Right renal pelvis (tissue), 4 donors: Measurements from ENCODE around the gene GPR152. TPM values are rescaled to one million over a fixed set of nuclear protein-coding genes. Genes with fewer than 3 reads are reported as not detected.
A peak's percentile ranks its signal among the peaks of the same experiment; 100 is the strongest.
"Not testable (repeated sequence)": the region's sequence is repeated elsewhere in the genome, so short reads cannot be mapped to it uniquely, and the experiment has no call there.

Source experiments
- DNase-seq, 4 donors: peaks; one replicate each; pipeline ENCODE4 v3.0.0-alpha.2; 2013; ENCODE audit warnings: low read depth in 4 of 4, low spot score in 3 of 4, missing footprints in 1 of 4
- polyA plus RNA-seq, 4 donors: library from polyadenylated mRNA; unstranded; fragments of 120-200 nt; gene quantifications; one replicate each; pipeline ENCODE4 v1.2.1, GENCODE V29; 2013; ENCODE audit not compliant: insufficient read length in 4 of 4

Gene GPR152
- polyA plus RNA-seq, 4 donors, result not detected

GRCh38 chr11:67489885-67490726 is 37.6 kb upstream of the GPR152 start:
- no peak for DNase-seq

DNA sequence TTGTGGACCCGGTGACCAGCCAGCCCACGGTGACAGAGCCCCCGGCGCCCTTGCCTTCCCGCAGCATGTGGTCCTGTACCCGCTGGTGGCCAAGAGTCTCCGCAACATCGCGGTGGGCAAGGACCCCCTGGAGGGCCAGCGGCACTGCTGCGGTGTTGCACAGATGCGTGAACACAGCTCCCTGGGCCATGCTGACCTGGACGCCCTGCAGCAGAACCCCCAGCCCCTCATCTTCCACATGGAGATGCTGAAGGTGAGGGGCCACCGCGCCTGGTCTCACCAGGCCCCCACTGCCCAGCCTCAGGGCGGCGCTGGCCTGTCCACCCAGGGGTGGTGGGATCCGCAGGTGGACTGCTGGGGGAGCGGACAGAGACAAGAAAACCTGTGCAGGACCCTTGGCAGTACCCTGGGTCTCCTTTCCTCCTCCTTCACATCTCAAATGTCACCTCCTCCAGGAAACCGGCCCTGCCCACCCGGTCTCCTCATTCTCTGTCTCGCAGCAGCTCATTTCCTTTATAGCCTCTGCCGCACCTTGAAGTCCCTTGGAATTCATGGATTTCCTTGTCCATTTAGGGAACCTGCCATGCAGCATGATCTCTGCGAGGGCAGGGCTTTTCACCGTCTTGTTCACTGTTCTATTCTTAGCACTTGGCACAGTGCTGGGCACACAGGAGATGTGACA is 36.8 kb upstream of the GPR152 start:
- DNase-seq, result no peak

DNA sequence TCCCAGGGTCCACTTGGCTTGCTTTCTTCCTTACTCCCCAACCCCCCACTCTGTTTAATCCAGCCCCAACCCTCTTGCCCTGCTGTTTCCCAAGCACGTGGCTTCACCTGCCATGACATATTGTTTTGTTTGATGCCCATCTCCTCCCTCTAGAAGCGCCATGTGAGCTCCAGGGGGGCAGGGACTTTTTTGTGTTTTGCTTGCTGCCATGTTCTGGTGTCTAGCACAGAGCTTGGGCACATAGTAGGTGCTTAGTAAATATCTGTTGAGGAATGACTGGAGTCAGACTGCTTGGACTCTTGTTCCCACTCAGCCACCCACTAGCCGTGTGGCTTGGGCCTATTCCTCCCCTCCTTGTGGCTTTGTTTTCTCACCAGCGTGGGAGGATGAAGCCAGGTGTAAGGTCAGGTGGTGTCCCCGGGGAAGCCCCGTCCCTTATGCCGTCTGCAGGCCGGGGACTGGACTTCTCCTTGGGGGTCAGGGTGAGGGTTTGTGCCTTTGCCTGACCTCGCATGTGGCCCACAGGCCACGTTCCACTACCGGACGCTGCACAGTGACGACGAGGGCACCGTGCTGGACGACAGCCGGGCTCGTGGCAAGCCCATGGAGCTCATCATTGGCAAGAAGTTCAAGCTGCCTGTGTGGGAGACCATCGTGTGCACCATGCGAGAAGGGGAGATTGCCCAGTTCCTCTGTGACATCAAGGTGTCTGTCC is 34.1 kb upstream of the GPR152 start:
- no peak for DNase-seq

GRCh38 chr11:67485873-67486361 is 33.4 kb upstream of the GPR152 start:
- DNase-seq, result not testable (repeated sequence)

DNA sequence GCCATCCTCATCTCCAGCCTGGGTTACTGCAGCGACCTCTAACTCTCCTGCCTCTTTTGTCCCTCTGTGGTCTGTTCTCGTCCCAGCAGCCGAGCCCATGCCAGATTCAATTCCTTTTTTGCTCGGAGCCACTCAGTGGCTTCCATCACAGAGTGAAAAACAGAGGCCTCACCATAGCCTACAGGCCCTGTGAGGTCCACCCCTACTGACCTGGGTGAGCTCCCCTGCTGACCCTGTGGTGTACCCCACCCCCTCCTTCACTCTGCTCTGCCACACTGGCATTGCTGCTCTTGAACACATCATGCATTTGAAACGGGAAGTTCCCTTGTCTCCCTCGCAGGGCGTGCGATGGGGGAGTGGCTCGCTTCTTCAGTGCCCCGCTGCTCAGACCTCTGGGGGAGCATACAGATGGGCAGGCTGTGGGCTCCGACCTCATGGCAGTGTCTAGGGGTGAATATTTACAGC is 32.4 kb upstream of the GPR152 start:
- DNase-seq, result no peak

DNA sequence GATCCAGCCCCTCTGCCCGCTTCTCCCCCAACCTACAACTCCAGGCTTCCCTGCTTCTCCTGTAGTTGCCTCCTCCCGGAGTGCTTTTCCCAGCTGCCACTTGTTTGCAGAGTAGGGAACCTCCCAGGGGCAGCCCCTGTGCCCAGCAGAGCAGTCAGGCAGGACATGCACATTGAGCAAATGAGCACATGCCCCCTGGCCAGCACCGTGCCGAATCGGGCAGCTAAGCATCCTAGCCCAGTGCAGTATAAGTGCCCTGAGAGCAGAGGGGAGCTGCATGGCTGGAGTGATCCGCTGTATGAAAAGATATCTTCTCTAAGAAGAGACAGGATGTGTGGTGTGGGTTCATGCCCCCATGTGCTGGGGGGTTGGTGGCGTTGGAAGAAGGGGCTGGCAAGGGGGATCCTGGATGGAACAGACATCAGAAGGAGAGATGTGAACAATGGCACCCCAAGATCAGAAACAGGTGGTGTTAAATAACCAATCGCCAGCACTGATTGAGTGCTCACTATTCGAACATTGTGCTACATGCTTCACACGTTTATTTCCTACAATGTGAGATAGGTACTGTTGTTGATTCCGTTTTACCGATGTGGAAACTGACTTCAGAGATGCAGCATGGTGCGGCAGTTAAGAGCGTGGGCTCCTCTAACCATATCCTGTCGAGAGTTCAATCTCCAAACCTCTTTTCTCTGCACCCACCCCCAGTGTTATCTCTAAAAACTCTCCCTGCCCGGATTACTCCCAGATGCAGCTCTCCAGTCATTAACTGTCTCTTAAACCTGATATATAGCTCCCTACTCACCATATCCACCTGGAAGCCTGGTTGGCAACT is 31.5 kb upstream of the GPR152 start:
- DNase-seq, result no peak

DNA sequence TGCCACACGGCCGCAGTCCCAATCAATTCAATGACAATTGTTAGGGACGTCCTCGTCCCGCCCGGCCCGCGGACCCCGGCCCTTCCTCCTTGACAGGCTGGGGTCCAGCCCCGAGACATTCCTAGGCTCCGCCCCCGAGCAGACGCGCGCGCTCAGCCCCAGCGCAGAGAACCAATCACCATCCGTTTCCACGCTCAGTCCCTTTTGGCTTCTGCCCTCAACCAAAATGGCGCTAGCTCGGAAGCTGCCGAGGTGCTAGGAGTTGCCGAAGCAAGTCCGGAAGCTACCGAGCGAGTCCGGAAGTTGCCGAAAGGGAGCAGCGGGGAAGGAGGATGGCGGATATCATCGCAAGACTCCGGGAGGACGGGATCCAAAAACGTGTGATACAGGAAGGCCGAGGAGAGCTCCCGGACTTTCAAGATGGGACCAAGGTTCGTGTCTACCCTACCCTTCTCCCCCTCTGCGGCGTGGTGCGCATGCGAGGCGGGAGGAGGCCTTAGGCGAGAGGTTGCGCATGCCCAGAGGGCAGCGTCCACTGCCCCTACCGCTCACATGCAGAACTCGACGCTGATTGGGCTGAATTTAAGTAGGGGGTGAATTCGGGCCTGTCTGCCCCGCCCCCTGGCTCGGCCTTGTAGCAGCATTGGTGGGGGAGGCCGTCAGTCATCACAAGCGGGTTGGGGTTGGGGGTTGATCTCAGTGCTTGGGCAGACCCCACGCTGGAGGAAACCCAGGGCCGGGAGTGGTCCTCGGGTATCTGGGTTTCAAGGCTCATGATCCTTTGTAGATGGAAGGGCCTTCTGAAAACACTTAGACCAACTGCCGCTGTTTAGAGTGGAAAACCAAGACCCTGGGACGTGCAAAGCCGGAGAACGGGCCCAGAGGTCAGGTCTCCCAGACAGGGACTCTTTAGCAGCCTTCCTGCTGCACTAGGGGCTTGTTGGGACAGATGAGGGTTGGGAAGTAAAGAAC is 30.6 kb upstream of the GPR152 start, which contains the start of gene AIP:
Gene AIP (plus strand): TSS at position 200 of the 972 bp plus-strand sequence. CDS start 133 bp downstream, at position 333.
- peak; percentile 95 to 96 (median 96) for DNase-seq

DNA sequence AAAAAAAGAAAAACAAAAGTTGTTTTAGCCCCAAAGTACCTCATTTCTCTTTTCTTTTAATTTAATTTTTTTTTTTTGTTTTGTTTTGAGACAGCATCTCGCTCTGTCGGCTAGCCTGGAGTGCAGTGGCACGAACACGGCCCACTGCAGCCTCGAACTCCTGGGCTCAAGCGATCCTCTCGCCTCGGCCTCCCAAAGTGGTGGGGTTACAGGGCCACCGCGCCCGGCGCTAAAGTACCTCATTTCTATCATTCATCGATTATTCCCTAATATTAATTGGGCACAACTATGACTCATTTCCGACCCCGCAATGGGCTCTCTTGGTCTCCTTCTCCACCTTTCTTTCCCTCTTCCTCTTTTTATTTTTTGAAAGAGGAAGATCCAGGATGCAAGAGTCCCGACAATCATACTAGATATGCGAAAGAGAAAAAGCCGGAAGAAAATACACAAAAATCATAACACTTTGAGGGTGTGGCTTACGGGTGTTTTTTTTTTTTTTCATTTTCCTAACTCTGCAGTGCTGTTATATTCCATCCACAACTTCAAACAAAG is 29.8 kb upstream of the GPR152 start:
- no peak for DNase-seq

DNA sequence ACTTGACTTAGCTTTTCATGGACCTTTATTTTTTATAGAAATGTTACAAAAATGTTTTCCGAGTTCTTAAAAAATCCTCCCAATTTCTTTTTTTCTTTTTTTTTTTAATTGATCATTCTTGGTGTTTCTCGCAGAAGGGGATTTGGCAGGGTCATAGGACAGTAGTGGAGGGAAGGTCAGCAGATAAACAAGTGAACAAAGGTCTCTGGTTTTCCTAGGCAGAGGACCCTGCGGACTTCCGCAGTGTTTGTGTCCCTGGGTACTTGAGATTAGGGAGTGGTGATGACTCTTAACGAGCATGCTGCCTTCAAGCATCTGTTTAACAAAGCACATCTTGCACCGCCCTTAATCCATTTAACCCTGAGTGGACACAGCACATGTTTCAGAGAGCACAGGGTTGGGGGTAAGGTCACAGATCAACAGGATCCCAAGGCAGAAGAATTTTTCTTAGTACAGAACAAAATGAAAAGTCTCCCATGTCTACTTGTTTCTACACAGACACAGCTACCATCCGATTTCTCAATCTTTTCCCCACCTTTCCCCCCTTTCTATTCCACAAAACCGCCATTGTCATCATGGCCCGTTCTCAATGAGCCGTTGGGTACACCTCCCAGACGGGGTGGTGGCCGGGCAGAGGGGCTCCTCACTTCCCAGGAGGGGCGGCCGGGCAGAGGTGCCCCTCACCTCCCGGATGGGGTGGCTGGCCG is 25.0 kb upstream of the GPR152 start:
- not testable (repeated sequence) for DNase-seq

DNA sequence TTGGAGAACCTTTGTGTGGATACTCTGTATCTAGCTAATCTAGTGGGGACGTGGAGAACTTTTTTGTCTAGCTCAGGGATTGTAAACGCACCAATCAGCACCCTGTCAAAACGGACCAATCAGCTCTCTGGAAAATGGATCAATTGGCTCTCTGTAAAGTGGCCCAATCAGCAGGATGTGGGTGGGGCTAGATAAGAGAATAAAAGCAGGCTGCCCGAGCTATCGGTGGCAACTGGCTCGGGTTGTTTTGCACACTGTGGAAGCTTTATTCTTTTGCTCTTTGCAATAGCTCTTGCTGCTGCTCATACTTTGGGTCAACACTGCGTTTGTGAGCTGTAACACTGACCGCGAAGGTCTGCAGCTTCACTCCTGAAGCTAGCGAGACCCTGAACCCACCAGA is 24.2 kb upstream of the GPR152 start:
- not testable (repeated sequence) for DNase-seq

GRCh38 chr11:67472882-67473281 is 20.4 kb upstream of the GPR152 start:
- DNase-seq, result no peak

DNA sequence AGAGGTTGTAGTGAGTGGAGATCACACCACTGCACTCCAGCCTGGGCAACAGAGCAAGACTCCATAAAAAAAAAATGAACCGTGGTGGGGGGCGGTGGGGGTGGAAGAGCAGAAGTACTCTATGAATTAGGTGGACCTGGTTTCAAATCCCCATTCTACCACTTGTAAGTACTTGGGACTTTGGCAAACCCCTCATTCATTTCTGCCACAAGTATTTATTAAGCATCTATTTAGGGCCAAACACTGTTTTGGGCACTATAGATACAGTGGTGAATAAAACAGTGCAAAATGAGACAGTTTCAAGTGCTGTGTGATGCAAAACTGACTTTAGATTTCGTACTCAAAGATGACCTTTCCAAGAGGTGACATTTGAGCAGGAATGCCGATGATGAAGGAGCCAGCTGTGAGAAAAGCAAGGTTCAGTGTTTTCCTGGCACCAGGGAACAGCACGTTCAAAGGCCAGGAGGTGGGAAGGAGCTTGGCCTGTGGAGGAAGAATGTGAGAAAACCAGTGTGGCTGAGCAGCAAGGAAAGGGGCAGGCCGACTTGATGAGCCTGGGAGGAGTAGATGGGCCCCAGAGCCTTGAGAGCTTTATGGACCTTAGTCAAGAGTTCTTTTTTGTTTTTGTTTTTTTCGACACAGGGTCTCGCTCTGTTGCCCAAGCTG is 17.9 kb upstream of the GPR152 start:
- no peak for DNase-seq

- no peak for DNase-seq
These were observed 16.9 kb upstream of the GPR152 start for GRCh38 chr11:67469508-67469811.

DNA sequence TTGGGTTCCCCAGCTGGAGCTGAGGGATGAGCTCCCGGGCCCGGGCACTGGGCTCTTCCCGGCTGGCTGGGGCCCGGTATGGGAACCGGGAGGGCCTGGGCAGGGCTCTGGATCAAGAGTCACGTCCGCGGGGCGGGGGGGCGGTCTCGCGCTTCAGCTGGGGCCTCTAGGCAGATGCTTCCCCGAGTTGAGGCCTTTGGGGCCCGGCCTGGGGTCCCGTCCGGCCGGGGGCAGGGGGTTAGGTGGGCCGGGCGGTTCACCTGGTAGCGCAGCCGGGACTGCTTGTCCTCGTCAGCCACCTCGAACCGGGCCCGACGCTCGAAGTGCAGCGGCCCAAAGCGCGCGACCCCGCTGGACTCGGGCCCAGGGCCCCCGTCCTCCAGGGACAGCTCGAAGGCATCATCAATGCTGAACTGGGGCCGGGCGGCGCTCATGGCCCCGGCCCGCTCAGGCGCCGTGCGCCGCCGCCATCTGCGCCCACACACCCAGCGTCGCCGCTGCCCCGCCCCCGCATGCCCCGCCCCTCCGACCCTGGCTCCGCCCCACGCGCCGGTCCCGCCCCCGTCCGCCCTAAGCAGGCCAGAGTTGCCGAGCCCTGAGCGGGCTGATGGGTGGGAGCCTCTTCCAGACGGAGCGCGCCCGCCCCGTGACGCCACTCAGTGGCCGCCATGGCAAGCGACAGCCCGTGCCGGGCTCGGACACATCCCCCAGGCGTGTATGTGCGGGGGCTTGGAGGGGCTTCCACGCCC is 16.4 kb upstream of the GPR152 start, which contains the start of gene TMEM134:
Gene TMEM134 (minus strand): TSS at position 493 of the 749 bp plus-strand sequence. CDS start 59 bp downstream, at position 434.
- DNase-seq, result peak; percentile 80 to 87 (median 81)

GRCh38 chr11:67468456-67468758 is 15.9 kb upstream of the GPR152 start:
- no peak for DNase-seq

- DNase-seq, result no peak
These were observed 15.5 kb upstream of the GPR152 start for GRCh38 chr11:67468056-67468455.
